Measurements from ENCODE around the gene IL36G. TPM values are rescaled to one million over a fixed set of nuclear protein-coding genes. Genes with fewer than 3 reads are reported as not detected.
"Not testable (repeated sequence)": the region's sequence is repeated elsewhere in the genome, so short reads cannot be mapped to it uniquely, and the experiment has no call there.

The IL36G gene
- not detected for total RNA-seq
- under 1 TPM in 1 of 3 donors, not detected in 2; 0.09 TPM for polyA plus RNA-seq
- long read RNA-seq, donor 1: 0 reads
- long read RNA-seq, donor 2: 0 reads

GRCh38 chr2:112977559-112978056 lies at the start of gene IL36G:
IL36G (plus strand) TSS chr2:112978006; CDS start chr2:112978639, 633 bp downstream.
- no peaks in the 10 kb centered on the region for H3K9me3 ChIP-seq
- H3K27me3 ChIP-seq (replicated peaks in 1 of 7): peaks cover 0 to 18% (median 0%) of the 10 kb centered on the region in 7 donors
- TF ChIP-seq POLR2A (IDR thresholded peaks at IDR 0.05): no peak
- no peak for TF ChIP-seq CTCF (IDR thresholded peaks at IDR 0.05 in 8 of 11, conservative IDR thresholded peaks at IDR 0.05 in 3 of 11)
- TF ChIP-seq POLR2AphosphoS5 (IDR thresholded peaks at IDR 0.05): no peak
- WGBS, 5 donors: 63 to 76% (median 71%) methylated on average over 7 of the region's 7 CpGs
- H3K27ac ChIP-seq: no peak within 1 kb of the TSS
- no peaks in the 10 kb centered on the region for H3K4me1 ChIP-seq
- intact Hi-C loops (cut with DNase I; ENCODE audit: low total_unique reads): no loop called here
- H3K36me3 ChIP-seq: no peaks in the 10 kb centered on the region
- no peak within 1 kb of the TSS for H3K4me3 ChIP-seq
- no peak for DNase-seq

GRCh38 chr2:112933261-112933660 lies 44.5 kb upstream of the IL36G start:
- intact Hi-C loops (cut with DNase I; ENCODE audit: low total_unique reads): no loop called here
- no peaks in the 10 kb centered on the region for H3K4me1 ChIP-seq
- no peaks in the 10 kb centered on the region for H3K36me3 ChIP-seq
- H3K27ac ChIP-seq: no peak overlapping the region
- no peak overlapping the region for H3K4me3 ChIP-seq
- 92 to 96% (median 93%) methylated on average over 8 to 12 of the region's 12 CpGs for WGBS, 5 donors
- no peak for DNase-seq
- TF ChIP-seq POLR2A (IDR thresholded peaks at IDR 0.05) (no peak), POLR2AphosphoS5 (IDR thresholded peaks at IDR 0.05) (no peak), CTCF (IDR thresholded peaks at IDR 0.05 in 8 of 11, conservative IDR thresholded peaks at IDR 0.05 in 3 of 11) (no peak)
- H3K9me3 ChIP-seq: no peaks in the 10 kb centered on the region
- peaks cover 0 to 6% (median 0%) of the 10 kb centered on the region in 7 donors for H3K27me3 ChIP-seq (replicated peaks in 1 of 7)

- 51 to 94% (median 76%) methylated on average over 2 of the region's 2 CpGs for WGBS, 5 donors
- H3K9me3 ChIP-seq; H3K4me1 ChIP-seq; DNase-seq; H3K36me3 ChIP-seq; H3K27ac ChIP-seq; H3K4me3 ChIP-seq; intact Hi-C loops (cut with DNase I; ENCODE audit: low total_unique reads); H3K27me3 ChIP-seq (replicated peaks in 1 of 7): not testable (repeated sequence)
Observed at GRCh38 chr2:112934117-112934516, 43.7 kb upstream of the IL36G start.

GRCh38 chr2:112936927-112937232 lies 40.9 kb upstream of the IL36G start:
- Histone ChIP-seq H3K4me3 (no peak overlapping the region), H3K27ac (no peak overlapping the region), H3K27me3 (replicated peaks in 1 of 7) (no peaks in the 10 kb centered on the region), H3K4me1 (no peaks in the 10 kb centered on the region), H3K36me3 (no peaks in the 10 kb centered on the region), H3K9me3 (no peaks in the 10 kb centered on the region)
- intact Hi-C loops (cut with DNase I; ENCODE audit: low total_unique reads): no loop called here
- WGBS, 5 donors: 78 to 93% (median 86%) methylated on average over 2 of the region's 2 CpGs
- TF ChIP-seq POLR2A (IDR thresholded peaks at IDR 0.05): no peak
- no peak for TF ChIP-seq POLR2AphosphoS5 (IDR thresholded peaks at IDR 0.05)
- no peak for TF ChIP-seq CTCF (IDR thresholded peaks at IDR 0.05 in 8 of 11, conservative IDR thresholded peaks at IDR 0.05 in 3 of 11)
- no peak for DNase-seq

GRCh38 chr2:112938904-112939303 lies 38.9 kb upstream of the IL36G start:
- Histone ChIP-seq H3K27me3 (replicated peaks in 1 of 7) (no peaks in the 10 kb centered on the region), H3K4me1 (no peaks in the 10 kb centered on the region), H3K9me3 (no peaks in the 10 kb centered on the region), H3K4me3 (no peak overlapping the region), H3K27ac (no peak overlapping the region), H3K36me3 (no peaks in the 10 kb centered on the region)
- WGBS, 5 donors: 55 to 76% (median 64%) methylated on average over 5 of the region's 5 CpGs
- no peak for DNase-seq
- TF ChIP-seq POLR2AphosphoS5 (IDR thresholded peaks at IDR 0.05): no peak
- intact Hi-C loops (cut with DNase I; ENCODE audit: low total_unique reads): no loop called here

All from spleen (tissue), 13 donors.